GM21367 (cell line): Measurements from ENCODE around the gene IL23R.
A peak's percentile ranks its signal among the peaks of the same experiment; 100 is the strongest.
"Not testable (repeated sequence)": the region's sequence is repeated elsewhere in the genome, so short reads cannot be mapped to it uniquely, and the experiment has no call there.

Source experiments
- ATAC-seq: cut with Tn5 transposase; IDR thresholded peaks from one replicate; pipeline ENCODE4 v1.9.1; 2021; ENCODE audit not compliant: unreplicated experiment

The IL23R gene

GRCh38 chr1:67191668-67192520, 25.6 kb downstream of the IL23R start:
- ATAC-seq = no peak

GRCh38 chr1:67192902-67193301, 26.6 kb downstream of the IL23R start:
- no peak for ATAC-seq

GRCh38 chr1:67193704-67194103, 27.4 kb downstream of the IL23R start:
- ATAC-seq = no peak

GRCh38 chr1:67194209-67194863, 28.1 kb downstream of the IL23R start:
- ATAC-seq = peak; percentile 74

GRCh38 chr1:67200755-67201154, 34.5 kb downstream of the IL23R start:
- ATAC-seq = no peak

GRCh38 chr1:67201891-67202290, 35.6 kb downstream of the IL23R start:
- no peak for ATAC-seq

- no peak for ATAC-seq
Measured at GRCh38 chr1:67204298-67204980, 38.2 kb downstream of the IL23R start.

GRCh38 chr1:67207398-67207797, 41.1 kb downstream of the IL23R start:
- not testable (repeated sequence) for ATAC-seq

- no peak for ATAC-seq
Measured at GRCh38 chr1:67208217-67208616, 42.0 kb downstream of the IL23R start.

GRCh38 chr1:67209521-67209920, 43.3 kb downstream of the IL23R start:
- no peak for ATAC-seq

- ATAC-seq = no peak
Measured at GRCh38 chr1:67211589-67212563, 45.6 kb downstream of the IL23R start.

GRCh38 chr1:67213164-67213563, 46.9 kb downstream of the IL23R start:
- no peak for ATAC-seq

GRCh38 chr1:67213948-67214347, 47.7 kb downstream of the IL23R start:
- ATAC-seq = no peak

- no peak for ATAC-seq
Measured at GRCh38 chr1:67214420-67215174, 48.3 kb downstream of the IL23R start.

GRCh38 chr1:67216401-67216800, 50.1 kb downstream of the IL23R start:
- no peak for ATAC-seq

- no peak for ATAC-seq
Measured at GRCh38 chr1:67217417-67217816, 51.2 kb downstream of the IL23R start.

GRCh38 chr1:67217938-67218337, 51.7 kb downstream of the IL23R start:
- no peak for ATAC-seq

GRCh38 chr1:67224856-67225255, 58.6 kb downstream of the IL23R start:
- no peak for ATAC-seq

GRCh38 chr1:67226688-67227087, 60.4 kb downstream of the IL23R start:
- no peak for ATAC-seq

GRCh38 chr1:67227196-67227595, 60.9 kb downstream of the IL23R start:
- no peak for ATAC-seq
